Measurements from ENCODE around the gene DNM1. TPM values are rescaled to one million over a fixed set of nuclear protein-coding genes. Genes with fewer than 3 reads are reported as not detected.
"Not testable (repeated sequence)": the region's sequence is repeated elsewhere in the genome, so short reads cannot be mapped to it uniquely, and the experiment has no call there.

DNM1 gene
- total RNA-seq, 2 donors from 2014 or later = 19.0 to 46.5 TPM

GRCh38 chr9:128174062-128174461, 29.1 kb upstream of the DNM1 start:
- DNase-seq (ENCODE audit: low spot score) = no peak
- intact Hi-C loops (cut with DNase I) = no loop called here

GRCh38 chr9:128175102-128175563, 28.0 kb upstream of the DNM1 start:
- intact Hi-C loops (cut with DNase I) = no loop called here
- DNase-seq (ENCODE audit: low spot score) = no peak

DNA sequence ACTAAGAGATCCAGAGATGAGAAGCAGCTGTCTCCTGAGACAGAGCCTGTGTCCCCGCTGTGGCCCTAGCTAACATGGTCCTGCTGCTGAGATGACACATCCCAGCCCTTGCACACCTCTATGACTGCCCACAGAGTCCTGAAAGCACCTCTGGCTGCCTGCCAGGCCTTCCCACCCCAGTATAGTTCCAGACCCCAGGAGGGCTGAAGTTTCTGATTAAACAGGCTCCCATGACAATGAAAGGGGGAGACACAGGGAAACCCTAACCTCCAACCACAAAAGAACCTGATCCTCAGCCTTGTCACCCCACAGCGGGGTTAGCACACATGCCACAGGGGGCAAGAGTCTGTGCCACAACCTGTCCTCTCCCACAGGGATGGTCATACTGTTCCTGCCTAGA, 27.5 kb upstream of the DNM1 start:
- intact Hi-C loops (cut with DNase I) = no loop called here
- DNase-seq (ENCODE audit: low spot score) = no peak

DNA sequence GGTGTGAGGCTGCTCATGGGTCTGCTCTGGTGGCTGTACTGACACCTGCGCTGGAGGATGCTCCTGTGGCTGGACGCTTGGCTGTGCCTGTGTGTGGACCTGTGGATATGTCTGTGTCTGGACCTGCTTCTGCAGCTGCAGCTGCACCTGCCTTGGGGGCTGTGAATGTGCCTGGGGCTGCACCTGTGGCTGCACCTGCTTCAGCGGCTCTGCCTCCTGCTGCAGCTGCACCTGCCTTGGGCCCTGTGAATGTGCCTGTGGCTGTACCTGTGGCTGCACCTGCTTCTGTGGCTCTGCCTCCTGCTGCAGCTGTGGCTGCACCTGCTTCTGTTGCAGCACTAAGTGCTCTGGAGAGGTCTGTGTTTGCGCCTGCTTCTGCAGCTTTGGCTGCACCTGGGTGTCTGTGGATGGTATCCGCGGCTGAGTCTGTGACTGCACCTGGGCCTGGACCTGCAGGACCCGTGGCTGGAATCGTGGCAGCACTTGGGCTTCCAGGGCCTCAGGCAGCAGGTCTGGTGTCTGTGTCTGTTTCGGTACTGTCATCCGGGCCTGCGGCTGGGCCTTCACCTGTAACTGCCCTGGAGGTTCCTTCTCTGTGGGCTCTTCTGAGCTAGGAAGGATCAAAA, 24.3 kb upstream of the DNM1 start:
- intact Hi-C loops (cut with DNase I) = no loop called here
- no peak for DNase-seq (ENCODE audit: low spot score)

GRCh38 chr9:128180001-128180400, 23.2 kb upstream of the DNM1 start:
- intact Hi-C loops (cut with DNase I) = no loop called here
- DNase-seq (ENCODE audit: low spot score) = no peak

GRCh38 chr9:128180447-128180846, 22.7 kb upstream of the DNM1 start:
- no peak for DNase-seq (ENCODE audit: low spot score)
- intact Hi-C loops (cut with DNase I) = no loop called here

DNA sequence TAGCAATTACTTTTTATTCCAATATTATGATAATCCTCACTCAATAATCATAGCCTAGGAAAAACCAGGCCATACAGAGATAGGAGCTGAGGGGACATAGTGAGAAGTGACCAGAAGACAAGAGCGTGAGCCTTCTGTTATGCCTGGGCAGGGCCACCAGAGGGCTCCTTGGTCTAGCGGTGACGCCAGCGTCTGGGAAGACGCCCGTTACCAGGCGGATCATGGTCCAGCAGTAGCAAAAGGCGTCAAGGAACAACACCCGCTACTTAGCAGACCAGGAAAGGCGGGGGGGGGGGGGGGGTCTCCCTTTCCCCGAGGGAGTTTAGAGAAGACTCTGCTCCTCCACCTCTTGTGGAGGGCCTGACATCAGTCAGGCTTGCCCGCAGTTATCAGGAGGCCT, 21.7 kb upstream of the DNM1 start:
- intact Hi-C loops (cut with DNase I); DNase-seq (ENCODE audit: low spot score): not testable (repeated sequence)

- no peak for DNase-seq (ENCODE audit: low spot score)
- intact Hi-C loops (cut with DNase I) = no loop called here
Measured at GRCh38 chr9:128182893-128183588, 20.1 kb upstream of the DNM1 start.

DNA sequence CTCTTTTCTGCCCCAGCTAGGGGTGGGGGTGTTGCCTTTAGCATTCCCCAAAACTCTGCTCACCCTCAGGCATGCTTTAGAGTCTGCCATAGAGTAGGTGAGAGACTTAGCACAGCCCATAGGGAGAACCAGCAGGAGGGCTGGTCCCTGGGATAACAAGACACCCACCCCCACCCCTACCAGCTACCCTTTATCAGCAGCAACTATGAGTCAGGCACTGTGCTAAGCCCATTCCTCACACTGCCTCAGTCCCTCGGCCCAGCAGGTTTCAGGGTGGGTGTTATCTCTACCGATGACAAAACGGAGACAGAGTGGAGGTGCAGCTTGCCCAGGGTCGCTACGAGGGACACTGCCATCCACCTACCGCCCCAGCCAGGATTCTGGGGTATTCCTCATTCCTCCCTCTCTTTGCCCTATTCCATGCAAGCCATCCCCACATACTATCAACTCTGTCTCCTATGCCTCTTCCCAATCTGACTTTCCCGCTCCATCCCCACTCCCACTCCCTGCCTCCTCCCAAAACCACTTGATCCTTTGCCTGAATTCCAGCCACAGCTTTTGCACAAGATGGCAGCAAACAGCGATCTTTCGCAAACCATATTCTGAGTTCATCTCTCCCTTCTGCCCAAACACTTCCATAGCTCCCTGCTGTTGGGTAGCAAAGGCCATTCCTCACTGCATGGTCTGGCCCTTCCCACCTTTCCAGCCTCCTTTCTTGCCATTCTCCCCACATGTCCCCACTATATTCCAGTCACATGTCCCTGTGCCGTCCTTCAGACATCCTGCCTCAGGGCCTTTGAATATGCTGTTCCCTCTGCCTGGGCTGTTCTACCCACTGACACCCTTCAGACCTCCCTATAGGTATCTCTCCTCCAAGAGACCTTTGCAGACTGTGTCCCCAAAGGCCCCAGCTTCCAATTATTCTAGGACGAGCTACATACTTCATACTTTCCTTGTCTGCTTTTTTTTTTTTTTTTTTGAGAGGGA, 16.9 kb upstream of the DNM1 start:
- no peak for DNase-seq (ENCODE audit: low spot score)
- intact Hi-C loops (cut with DNase I) = no loop called here

- intact Hi-C loops (cut with DNase I) = no loop called here
- no peak for DNase-seq (ENCODE audit: low spot score)
Measured at GRCh38 chr9:128187361-128187760, 15.8 kb upstream of the DNM1 start.

DNA sequence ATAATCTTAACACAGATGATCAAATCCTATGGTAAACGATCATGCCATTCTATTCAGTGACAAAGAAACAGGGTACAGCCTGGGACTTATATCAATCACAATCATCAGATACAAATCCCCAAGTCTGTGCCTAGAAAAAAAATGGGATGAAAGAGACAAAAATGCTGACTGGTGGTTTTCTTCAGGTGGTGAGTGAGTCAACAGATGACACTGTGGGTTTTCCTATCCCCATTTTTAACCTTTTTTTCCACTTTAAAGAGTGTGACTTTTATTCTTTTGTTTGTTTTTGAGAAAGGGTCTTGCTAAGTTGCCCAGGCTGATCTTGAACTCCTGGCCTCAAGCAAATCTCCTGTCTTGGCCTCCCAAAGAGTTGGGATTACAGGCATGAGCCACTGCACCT, 15.0 kb upstream of the DNM1 start:
- DNase-seq (ENCODE audit: low spot score) = no peak
- intact Hi-C loops (cut with DNase I) = no loop called here

- intact Hi-C loops (cut with DNase I) = no loop called here
Measured at GRCh38 chr9:128190013-128190412, 13.2 kb upstream of the DNM1 start.

GRCh38 chr9:128190516-128191405, 12.4 kb upstream of the DNM1 start:
- intact Hi-C loops (cut with DNase I) = no loop called here

More at GRCh38 chr9:128190013-128190412, 13.2 kb upstream of the DNM1 start:
- no peak for DNase-seq (ENCODE audit: low spot score)

DNA sequence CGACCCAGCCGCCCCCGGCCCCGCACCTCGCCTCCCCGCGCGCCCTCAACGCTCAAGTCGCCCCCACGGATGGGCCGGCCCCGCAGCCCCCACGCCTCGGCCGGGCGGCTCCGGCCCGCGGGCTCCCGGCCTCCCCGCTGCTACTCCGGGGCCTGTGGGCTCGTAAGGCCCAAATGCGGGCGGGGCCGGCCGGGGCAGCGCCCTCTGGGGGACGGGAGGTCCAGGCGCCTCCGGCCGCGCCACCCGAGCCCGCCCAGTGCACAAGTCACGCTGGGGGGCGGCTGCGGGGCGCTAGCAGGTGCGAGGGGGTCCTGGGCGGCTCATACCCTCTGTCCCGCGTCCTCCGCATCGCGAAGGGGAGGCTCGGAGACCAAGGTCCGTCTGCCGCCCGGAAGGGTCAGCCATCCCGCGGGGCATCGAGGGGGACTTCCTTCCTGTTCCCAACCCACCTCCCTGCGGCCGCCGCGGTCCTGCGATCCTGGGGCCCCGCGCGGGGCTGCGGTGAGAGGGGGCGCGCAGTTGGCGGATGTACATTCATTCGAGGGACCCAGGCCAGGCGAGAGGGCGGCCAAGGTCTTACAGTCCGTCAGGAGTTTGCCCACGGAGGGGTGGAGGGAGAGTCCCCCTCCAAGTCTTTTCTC, 11.7 kb upstream of the DNM1 start, which contains the start of gene CIZ1:
Gene CIZ1, minus strand, starts transcription at position 167 of the 641 bp plus-strand sequence. CDS start 715 bp downstream, outside the sequence.
- intact Hi-C loops (cut with DNase I) = no loop called here

More at GRCh38 chr9:128190516-128191405, 12.4 kb upstream of the DNM1 start:
- DNase-seq (ENCODE audit: low spot score) = no peak

GRCh38 chr9:128192601-128193371, 10.4 kb upstream of the DNM1 start:
- intact Hi-C loops (cut with DNase I) = no loop called here
- peak; percentile 96 for DNase-seq (ENCODE audit: low spot score)

More for the DNA sequence above, 11.7 kb upstream of the DNM1 start, which contains the start of gene CIZ1:
- peak; percentile 94 for DNase-seq (ENCODE audit: low spot score)

- intact Hi-C loops (cut with DNase I) = no loop called here
- no peak for DNase-seq (ENCODE audit: low spot score)
Measured at GRCh38 chr9:128193469-128194096, 9.6 kb upstream of the DNM1 start.
